Astrocyte of the spinal cord (primary cell): ENCODE data around the gene DNAH2.

Experiments
- DNase-seq: peaks from one replicate; pipeline ENCODE4 v3.0.0; 2011; ENCODE audit warnings: low read depth, low spot score
- H3K4me3 ChIP-seq: 2 replicates; pipeline ENCODE4 v1.5.1; 2011; ENCODE audit warnings: low read depth, mild to moderate bottlenecking, low read length, moderate library complexity
- in situ Hi-C: cut with HindIII; loops from 2 replicates; pipeline ENCODE4 v1.10.0; 2017; ENCODE audit warnings: low sequenced_read_pairs
- TF ChIP-seq, protein P1 (sequence below): IDR thresholded peaks from 2 replicates; pipeline ENCODE4 v1.5.1; 2012; ENCODE audit warnings: low read depth, mild to moderate bottlenecking, low read length, inconsistent platforms

DNAH2 gene

GRCh38 chr17:7882629-7883028 lies 165.1 kb downstream of the DNAH2 start:
- H3K4me3 ChIP-seq = no peak overlapping the region
- TF ChIP-seq, protein P1, sequence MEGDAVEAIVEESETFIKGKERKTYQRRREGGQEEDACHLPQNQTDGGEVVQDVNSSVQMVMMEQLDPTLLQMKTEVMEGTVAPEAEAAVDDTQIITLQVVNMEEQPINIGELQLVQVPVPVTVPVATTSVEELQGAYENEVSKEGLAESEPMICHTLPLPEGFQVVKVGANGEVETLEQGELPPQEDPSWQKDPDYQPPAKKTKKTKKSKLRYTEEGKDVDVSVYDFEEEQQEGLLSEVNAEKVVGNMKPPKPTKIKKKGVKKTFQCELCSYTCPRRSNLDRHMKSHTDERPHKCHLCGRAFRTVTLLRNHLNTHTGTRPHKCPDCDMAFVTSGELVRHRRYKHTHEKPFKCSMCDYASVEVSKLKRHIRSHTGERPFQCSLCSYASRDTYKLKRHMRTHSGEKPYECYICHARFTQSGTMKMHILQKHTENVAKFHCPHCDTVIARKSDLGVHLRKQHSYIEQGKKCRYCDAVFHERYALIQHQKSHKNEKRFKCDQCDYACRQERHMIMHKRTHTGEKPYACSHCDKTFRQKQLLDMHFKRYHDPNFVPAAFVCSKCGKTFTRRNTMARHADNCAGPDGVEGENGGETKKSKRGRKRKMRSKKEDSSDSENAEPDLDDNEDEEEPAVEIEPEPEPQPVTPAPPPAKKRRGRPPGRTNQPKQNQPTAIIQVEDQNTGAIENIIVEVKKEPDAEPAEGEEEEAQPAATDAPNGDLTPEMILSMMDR = no peak

More at GRCh38 chr17:7882629-7883028, 165.1 kb downstream of the DNAH2 start:
- in situ Hi-C loops = no loop called here
- no peak for DNase-seq
